ENCODE results near the gene YWHAH.

DNA sequence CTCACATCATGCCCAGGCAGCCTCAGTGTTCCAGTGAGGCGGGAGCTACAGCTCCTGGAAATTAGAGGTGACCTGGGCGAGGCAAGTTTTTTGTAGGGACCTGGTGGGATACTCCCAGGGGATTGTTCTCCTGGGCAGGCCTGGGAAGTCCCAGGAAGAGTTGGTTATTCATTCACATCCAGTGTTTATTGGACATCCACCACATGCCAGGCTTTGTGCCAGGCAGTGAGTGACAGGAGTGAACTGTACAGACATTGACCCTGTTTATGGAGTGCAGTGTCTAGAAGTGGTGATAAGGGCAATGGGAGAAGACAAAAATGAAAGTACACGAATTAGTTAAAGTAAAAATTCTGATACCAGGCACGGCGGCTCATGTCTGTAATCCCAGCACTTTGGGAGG is 29.4 kb downstream of the YWHAH start:
- TF ChIP-seq EZH2phosphoT487 (IDR thresholded peaks at IDR 0.05; ENCODE audit: low read depth, severe bottlenecking, unreplicated experiment) = no peak
- no peak for TF ChIP-seq EZH2 (IDR thresholded peaks at IDR 0.05; ENCODE audit: borderline replicate concordance)
- no peak for TF ChIP-seq CTCF (IDR thresholded peaks at IDR 0.05; ENCODE audit: poor library complexity)
